Measurements from ENCODE around the gene CCDC88A.
"Not testable (repeated sequence)": the region's sequence is repeated elsewhere in the genome, so short reads cannot be mapped to it uniquely, and the experiment has no call there.

DNA sequence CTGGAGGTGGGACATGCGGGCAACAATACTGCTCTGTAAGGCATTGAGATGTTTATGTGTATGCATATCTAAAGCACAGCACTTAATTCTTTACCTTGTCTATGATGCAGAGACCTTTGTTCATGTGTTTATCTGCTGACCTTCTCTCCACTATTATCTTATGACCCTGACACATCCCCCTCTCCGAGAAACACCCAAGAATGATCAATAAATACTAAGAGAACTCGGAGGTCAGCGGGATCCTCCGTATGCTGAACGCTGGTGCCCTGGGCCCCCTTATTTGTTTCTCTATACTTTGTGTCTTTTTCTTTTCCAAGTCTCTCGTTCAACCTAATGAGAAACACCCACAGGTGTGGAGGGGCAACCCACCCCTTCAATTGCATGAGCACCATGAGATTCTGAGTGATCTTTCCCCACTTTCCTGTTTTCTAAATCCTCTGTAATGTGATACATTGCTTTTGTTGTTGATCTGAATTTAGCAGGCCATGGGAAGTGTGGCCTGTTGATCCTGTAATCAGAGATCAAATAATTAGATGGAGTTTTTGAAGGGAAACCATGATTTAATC is 139.7 kb downstream of the CCDC88A start:
- TF ChIP-seq CTCF (conservative IDR thresholded peaks at IDR 0.05; ENCODE audit: low read length); EZH2phosphoT487 (IDR thresholded peaks at IDR 0.05; ENCODE audit: borderline replicate concordance, low read depth, low read length): not testable (repeated sequence)
